Hindlimb muscle (tissue), 1 donor: ENCODE data around the gene SLC52A1. TPM values are rescaled to one million over a fixed set of nuclear protein-coding genes. Genes with fewer than 3 reads are reported as not detected.

Source experiments
- DNase-seq: peaks from one replicate; pipeline ENCODE4 v3.0.0-alpha.2; 2013
- polyA plus RNA-seq: library from polyadenylated mRNA; unstranded; fragments of 120-200 nt; gene quantifications from one replicate; pipeline ENCODE4 v1.2.1, GENCODE V29; 2013; ENCODE audit not compliant: insufficient read length

The SLC52A1 gene
- polyA plus RNA-seq, 1 donor: not detected

- no peak for DNase-seq
Measured at GRCh38 chr17:4987767-4988567, 47.3 kb downstream of the SLC52A1 start.

- DNase-seq: peak; percentile 85
Measured at GRCh38 chr17:4986951-4987766, 48.1 kb downstream of the SLC52A1 start, which contains the start of gene CAMTA2. TSS of gene CAMTA2 (minus strand) at chr17:4987675. CDS start at chr17:4986222, 1,453 bp downstream.

GRCh38 chr17:4986403-4986802 lies 48.8 kb downstream of the SLC52A1 start:
- no peak for DNase-seq

Other genes starting within 250 kb of the SLC52A1 start
- 4.7 TPM for gene VMO1, start 249.1 kb downstream of the SLC52A1 start, polyA plus RNA-seq
- gene GLTPD2, start 246.5 kb downstream of the SLC52A1 start, polyA plus RNA-seq: 0.98 TPM
- gene PSMB6, start 239.3 kb downstream of the SLC52A1 start, polyA plus RNA-seq: 94.3 TPM
- gene PLD2, start 228.3 kb downstream of the SLC52A1 start, polyA plus RNA-seq: 28.7 TPM
- 28.3 TPM for gene MINK1, start 202.1 kb downstream of the SLC52A1 start, polyA plus RNA-seq
- 1.5 TPM for gene C17orf107, start 135.9 kb downstream of the SLC52A1 start, polyA plus RNA-seq
- 3.3 TPM for gene CHRNE, start 132.3 kb downstream of the SLC52A1 start, polyA plus RNA-seq
- 0.88 TPM for gene GP1BA, start 103.1 kb downstream of the SLC52A1 start, polyA plus RNA-seq
- 57.1 TPM for gene SLC25A11, start 95.4 kb downstream of the SLC52A1 start, polyA plus RNA-seq
- gene RNF167, start 95.2 kb downstream of the SLC52A1 start, polyA plus RNA-seq: 75.2 TPM
- 432 TPM for gene PFN1, start 86.9 kb downstream of the SLC52A1 start, polyA plus RNA-seq
- gene ENO3, start 84.3 kb downstream of the SLC52A1 start, polyA plus RNA-seq: 2,174 TPM
- gene SPAG7, start 67.6 kb downstream of the SLC52A1 start, polyA plus RNA-seq: 92.0 TPM
- gene CAMTA2, start 47.8 kb downstream of the SLC52A1 start, polyA plus RNA-seq: 32.9 TPM
- 4.9 TPM for gene INCA1, start 37.9 kb downstream of the SLC52A1 start, polyA plus RNA-seq
- 129 TPM for gene KIF1C, start 37.5 kb downstream of the SLC52A1 start, polyA plus RNA-seq
- 11.6 TPM for gene ZFP3, start 43.0 kb upstream of the SLC52A1 start, polyA plus RNA-seq
- gene ZNF232, start 76.5 kb upstream of the SLC52A1 start, polyA plus RNA-seq: 11.1 TPM
- gene USP6, start 80.6 kb upstream of the SLC52A1 start, polyA plus RNA-seq: 21.0 TPM
- 9.0 TPM for gene ZNF594, start 156.4 kb upstream of the SLC52A1 start, polyA plus RNA-seq
- 1.6 TPM for gene SCIMP, start 199.4 kb upstream of the SLC52A1 start, polyA plus RNA-seq
- gene RABEP1, start 246.9 kb upstream of the SLC52A1 start, polyA plus RNA-seq: 47.7 TPM